C4-2B (cell line): ENCODE data around the gene RTN4.

Experiments
- H3K27ac ChIP-seq: fragments of 450-650 bp; 2 replicates; pipeline ENCODE4 v1.5.1; 2017
- ZFX ChIP-seq: fragments of 450-650 bp; IDR thresholded peaks from 2 replicates; pipeline ENCODE4 v1.6.1; 2017
- TF ChIP-seq, protein P1 (sequence below): fragments of 450-650 bp; conservative IDR thresholded peaks from 2 replicates; pipeline ENCODE4 v1.5.1; 2017; ENCODE audit warnings: mild to moderate bottlenecking

The RTN4 gene

DNA sequence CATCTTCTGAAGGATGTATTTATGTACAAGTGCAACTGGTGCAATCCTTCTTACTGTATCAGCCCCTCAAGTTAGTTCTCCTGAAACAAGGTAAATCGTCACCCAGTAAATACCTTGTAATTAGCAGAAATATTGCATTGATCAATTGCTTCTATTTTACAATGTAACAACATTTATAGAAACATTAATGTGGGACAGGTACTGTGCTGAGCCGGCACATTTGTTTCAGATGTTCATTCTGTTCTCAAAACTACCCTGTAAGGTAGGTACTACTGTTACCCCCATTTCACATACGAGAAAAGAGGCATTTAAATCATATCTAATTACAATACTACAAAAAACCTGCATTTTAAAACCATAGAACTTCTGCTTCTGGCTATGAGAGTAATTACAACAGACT, 19.5 kb downstream of the RTN4 start:
- no peak overlapping the region for H3K27ac ChIP-seq
- no peak for TF ChIP-seq ZFX
- TF ChIP-seq, protein P1, sequence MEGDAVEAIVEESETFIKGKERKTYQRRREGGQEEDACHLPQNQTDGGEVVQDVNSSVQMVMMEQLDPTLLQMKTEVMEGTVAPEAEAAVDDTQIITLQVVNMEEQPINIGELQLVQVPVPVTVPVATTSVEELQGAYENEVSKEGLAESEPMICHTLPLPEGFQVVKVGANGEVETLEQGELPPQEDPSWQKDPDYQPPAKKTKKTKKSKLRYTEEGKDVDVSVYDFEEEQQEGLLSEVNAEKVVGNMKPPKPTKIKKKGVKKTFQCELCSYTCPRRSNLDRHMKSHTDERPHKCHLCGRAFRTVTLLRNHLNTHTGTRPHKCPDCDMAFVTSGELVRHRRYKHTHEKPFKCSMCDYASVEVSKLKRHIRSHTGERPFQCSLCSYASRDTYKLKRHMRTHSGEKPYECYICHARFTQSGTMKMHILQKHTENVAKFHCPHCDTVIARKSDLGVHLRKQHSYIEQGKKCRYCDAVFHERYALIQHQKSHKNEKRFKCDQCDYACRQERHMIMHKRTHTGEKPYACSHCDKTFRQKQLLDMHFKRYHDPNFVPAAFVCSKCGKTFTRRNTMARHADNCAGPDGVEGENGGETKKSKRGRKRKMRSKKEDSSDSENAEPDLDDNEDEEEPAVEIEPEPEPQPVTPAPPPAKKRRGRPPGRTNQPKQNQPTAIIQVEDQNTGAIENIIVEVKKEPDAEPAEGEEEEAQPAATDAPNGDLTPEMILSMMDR: no peak

DNA sequence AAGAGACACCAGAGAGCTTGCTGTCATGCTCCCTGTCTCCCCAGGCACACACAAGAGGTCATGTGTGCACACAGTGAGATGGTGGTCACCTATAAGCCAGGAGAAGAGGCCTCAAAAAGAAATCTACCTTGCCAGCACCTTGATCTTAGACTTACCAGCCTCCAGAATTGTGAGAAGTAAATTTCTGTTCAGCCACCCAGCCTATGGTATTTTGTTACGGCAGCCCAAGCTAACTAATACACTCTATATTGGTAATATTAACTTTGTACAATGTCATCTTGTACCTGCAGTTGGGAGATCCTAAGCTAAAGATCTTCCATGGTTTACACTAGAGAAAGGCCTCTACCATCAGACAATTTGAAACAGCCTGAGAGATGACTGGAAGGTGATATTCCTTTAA, 21.2 kb downstream of the RTN4 start:
- TF ChIP-seq ZFX: no peak
- TF ChIP-seq, protein P1: no peak
- no peak overlapping the region for H3K27ac ChIP-seq

DNA sequence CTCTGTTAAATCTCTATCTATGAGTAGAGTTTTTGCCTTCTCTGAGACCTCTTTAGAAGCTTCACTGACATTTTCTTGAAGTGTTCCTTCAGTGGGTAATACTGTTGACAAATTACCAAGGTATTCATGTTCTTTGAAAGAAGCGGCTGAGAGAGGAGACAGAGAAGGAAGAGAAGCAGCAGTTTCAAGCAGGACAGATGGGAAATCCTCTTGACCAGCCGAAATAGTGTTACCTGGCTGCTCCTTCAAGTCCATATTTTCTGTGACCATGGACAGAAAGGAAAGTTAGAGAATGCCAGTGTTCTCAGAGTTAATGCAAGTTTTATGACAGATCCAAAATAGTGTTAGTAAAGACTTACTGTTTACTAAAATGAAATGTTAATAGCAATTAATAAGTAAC, 23.0 kb downstream of the RTN4 start:
- no peak overlapping the region for H3K27ac ChIP-seq
- TF ChIP-seq ZFX: no peak
- TF ChIP-seq, protein P1: no peak

DNA sequence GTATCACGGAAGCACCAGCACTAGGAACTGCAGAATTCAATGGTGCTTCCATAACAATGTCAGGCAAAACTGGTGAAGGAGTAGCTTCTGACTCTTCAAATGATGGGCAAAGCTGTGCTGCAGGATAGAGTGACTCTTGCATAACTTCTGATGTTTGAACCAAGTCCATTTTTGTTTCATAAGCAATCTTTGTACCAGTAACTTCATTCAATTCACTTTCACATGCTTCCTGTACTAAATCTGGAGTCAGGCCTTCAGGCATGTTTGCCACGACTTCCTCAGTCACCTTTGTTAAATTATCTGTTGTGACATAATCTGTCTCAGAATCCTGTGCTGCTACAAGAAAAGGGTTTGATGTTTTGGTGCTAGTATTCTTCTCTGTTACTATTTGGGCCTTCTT, 24.0 kb downstream of the RTN4 start:
- TF ChIP-seq, protein P1: no peak
- TF ChIP-seq ZFX: no peak
- no peak overlapping the region for H3K27ac ChIP-seq

DNA sequence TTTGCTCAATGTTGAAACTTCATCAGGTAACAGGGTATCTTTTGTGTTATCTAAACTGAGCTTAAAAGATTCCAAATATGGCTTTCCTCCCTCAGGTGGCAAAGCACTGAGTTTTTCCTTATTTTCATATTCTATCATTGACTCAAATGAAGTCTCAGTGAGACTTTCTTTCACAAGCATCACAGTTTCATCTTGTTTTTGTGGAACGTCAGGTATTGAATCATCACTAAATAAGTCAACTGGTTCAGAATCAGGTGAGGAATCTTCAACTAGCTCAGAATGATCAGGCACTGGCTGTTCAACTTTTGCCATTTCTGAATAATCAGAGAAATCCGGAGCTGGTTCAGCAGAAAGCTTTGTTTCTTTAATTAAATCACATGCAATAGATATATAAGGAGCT, 24.6 kb downstream of the RTN4 start:
- no peak overlapping the region for H3K27ac ChIP-seq
- TF ChIP-seq, protein P1: no peak
- no peak for TF ChIP-seq ZFX

DNA sequence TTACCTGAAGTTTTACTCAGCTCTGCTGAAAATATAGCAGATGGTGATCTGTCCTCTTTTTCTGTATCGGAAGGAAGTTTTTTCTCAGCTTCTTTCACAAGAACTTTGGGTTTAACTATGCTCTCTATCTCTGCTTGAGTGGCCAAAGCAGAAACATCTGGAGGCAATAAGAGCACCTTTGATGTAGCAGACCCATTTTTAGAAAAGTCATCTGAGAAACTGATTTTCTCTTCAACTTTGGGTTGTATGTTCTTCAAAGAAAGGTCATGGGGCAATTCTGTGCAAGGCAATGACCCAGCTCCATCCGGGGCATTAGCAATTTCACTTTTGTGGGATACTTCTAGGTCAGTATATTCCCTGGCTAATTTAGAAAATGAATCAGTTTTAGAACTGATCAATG, 25.2 kb downstream of the RTN4 start:
- H3K27ac ChIP-seq: no peak overlapping the region
- no peak for TF ChIP-seq ZFX
- TF ChIP-seq, protein P1: no peak

DNA sequence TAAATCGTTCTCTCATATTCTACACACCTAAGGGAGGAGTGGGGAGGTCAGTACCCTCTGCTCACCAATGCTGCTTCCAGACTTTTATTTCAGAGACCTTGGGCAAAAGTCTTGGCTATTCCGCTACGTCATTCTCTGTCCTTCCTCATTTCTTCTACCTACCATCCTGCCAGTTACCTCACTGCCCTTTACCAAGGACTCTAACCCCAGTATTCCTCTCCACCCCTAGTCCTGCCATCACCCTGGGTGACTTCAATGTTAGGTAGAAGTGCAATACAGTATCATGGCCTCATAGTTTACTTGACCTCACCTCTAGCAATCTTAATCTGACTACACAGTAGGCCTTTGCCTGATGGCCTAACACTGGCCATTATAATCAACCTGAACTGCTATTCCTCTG, 27.8 kb downstream of the RTN4 start:
- TF ChIP-seq, protein P1: no peak
- no peak for TF ChIP-seq ZFX
- no peak overlapping the region for H3K27ac ChIP-seq
